IMR-90 (cell line): ENCODE data around the gene KRTAP6-2. TPM values are rescaled to one million over a fixed set of nuclear protein-coding genes. Genes with fewer than 3 reads are reported as not detected.

Experiments used
- ATAC-seq: fragments of 200-7000 bp; cut with Tn5 transposase; 2 replicates; pipeline ENCODE4 v1.9.1; 2020; ENCODE audit warnings: low read depth, mild to moderate bottlenecking, moderate library complexity
- BruUV-seq: library from RNA; stranded (reverse); fragments of 400-500 nt; replicated peaks from 2 replicates; lab custom pipeline; 2021; lab: Mats Ljungman, UMichigan
- CTCF ChIA-PET: fragments of 300-600 bp; formaldehyde crosslinking; extraction: SDS; loops from one replicate; lab custom pipeline; 2021; ENCODE audit warnings: antibody characterized with exemption; lab: Yijun Ruan, JAX
- POLR2A ChIA-PET: fragments of 300-600 bp; sonication (Branson Sonifier 250); formaldehyde crosslinking; loops from one replicate; lab custom pipeline; 2022; ENCODE audit warnings: antibody characterized with exemption; ENCODE audit not compliant: unreplicated experiment; lab: Charles Lee
- DNase-seq: peaks from one replicate; pipeline ENCODE4 v3.0.0; 2013
- H2AFZ ChIP-seq: replicated peaks from 2 replicates; pipeline ENCODE3; 2013; ENCODE audit warnings: low read length, mild to moderate bottlenecking; ENCODE audit not compliant: poor library complexity
- H2AK5ac ChIP-seq: 2 replicates; pipeline ENCODE4 v1.6.1; 2013; ENCODE audit warnings: low read depth, low read length, inconsistent platforms
- H2AK9ac ChIP-seq: replicated peaks from 2 replicates; pipeline ENCODE3; 2013; ENCODE audit warnings: mild to moderate bottlenecking, low read depth, low read length, moderate library complexity; ENCODE audit not compliant: poor library complexity
- H2BK120ac ChIP-seq: 2 replicates; pipeline ENCODE4 v1.6.1; 2013; ENCODE audit warnings: low read depth, low read length, inconsistent platforms
- H2BK15ac ChIP-seq: 3 replicates; pipeline ENCODE4 v1.6.1; 2013; ENCODE audit warnings: low read depth, low read length, inconsistent platforms
- H2BK20ac ChIP-seq: 2 replicates; pipeline ENCODE4 v1.6.1; 2013; ENCODE audit warnings: low read depth, mild to moderate bottlenecking, inconsistent platforms, low read length, moderate library complexity
- H2BK5ac ChIP-seq: 2 replicates; pipeline ENCODE4 v1.6.1; 2013; ENCODE audit warnings: mild to moderate bottlenecking, low read depth, low read length, inconsistent platforms; ENCODE audit not compliant: poor library complexity, severe bottlenecking
- H3K14ac ChIP-seq: replicated peaks from 2 replicates; pipeline ENCODE4 v1.6.1; 2013; ENCODE audit warnings: low read depth, low read length, inconsistent platforms
- H3K18ac ChIP-seq: 2 replicates; pipeline ENCODE4 v1.6.1; 2013; ENCODE audit warnings: low read depth, low read length, control low read depth
- H3K23ac ChIP-seq: 2 replicates; pipeline ENCODE4 v1.6.1; 2013; ENCODE audit warnings: low read depth, low read length, inconsistent platforms
- H3K27ac ChIP-seq: 2 replicates; pipeline ENCODE4 v1.5.1; 2013; ENCODE audit warnings: mild to moderate bottlenecking, control low read depth, low read length; ENCODE audit not compliant: insufficient read depth
- H3K27me3 ChIP-seq: 2 replicates; pipeline ENCODE4 v1.6.1; 2013; ENCODE audit warnings: low read length; ENCODE audit not compliant: control insufficient read depth, insufficient read depth
- H3K36me3 ChIP-seq: 2 replicates; pipeline ENCODE4 v1.6.1; 2013; ENCODE audit warnings: low read length, mixed read lengths; ENCODE audit not compliant: control insufficient read depth, insufficient read depth
- H3K4ac ChIP-seq: 2 replicates; pipeline ENCODE4 v1.6.1; 2013; ENCODE audit warnings: low read depth, low read length, inconsistent platforms
- H3K4me1 ChIP-seq: 2 replicates; pipeline ENCODE4 v1.6.1; 2013; ENCODE audit warnings: low read length, mixed read lengths; ENCODE audit not compliant: control insufficient read depth, insufficient read depth
- H3K4me2 ChIP-seq: 2 replicates; pipeline ENCODE4 v1.6.1; 2013; ENCODE audit warnings: low read depth, mild to moderate bottlenecking, control low read depth, low read length, moderate library complexity
- H3K4me3 ChIP-seq: 2 replicates; pipeline ENCODE4 v1.5.1; 2013; ENCODE audit warnings: low read depth, mild to moderate bottlenecking, control low read depth, low read length, moderate library complexity; ENCODE audit not compliant: insufficient read depth
- H3K56ac ChIP-seq: 2 replicates; pipeline ENCODE4 v1.6.1; 2013; ENCODE audit warnings: low read length, inconsistent platforms; ENCODE audit not compliant: insufficient read depth; ENCODE audit errors: extremely low read depth
- H3K79me1 ChIP-seq, 2 experiments: 2 replicates each; pipeline ENCODE4 v1.6.1; 2013; ENCODE audit warnings: low read length in 2 of 2, inconsistent platforms in 1 of 2, low read depth in 1 of 2
- H3K9ac ChIP-seq: 2 replicates; pipeline ENCODE4 v1.6.1; 2013; ENCODE audit warnings: low read depth, low read length, control low read depth
- H3K9me1 ChIP-seq: 2 replicates; pipeline ENCODE4 v1.6.1; 2013; ENCODE audit warnings: low read length, inconsistent platforms; ENCODE audit not compliant: insufficient read depth
- H3K9me3 ChIP-seq: 2 replicates; pipeline ENCODE4 v1.6.1; 2013; ENCODE audit warnings: low read length; ENCODE audit not compliant: control insufficient read depth, insufficient read depth
- H4K20me1 ChIP-seq: 2 replicates; pipeline ENCODE4 v1.6.1; 2013; ENCODE audit warnings: low read length, inconsistent platforms; ENCODE audit not compliant: insufficient read depth
- H4K5ac ChIP-seq: 2 replicates; pipeline ENCODE4 v1.6.1; 2013; ENCODE audit warnings: mild to moderate bottlenecking, low read depth, low read length, control low read depth
- H4K8ac ChIP-seq, 2 experiments: 2 replicates each; pipeline ENCODE4 v1.6.1; 2013; ENCODE audit warnings: low read depth in 2 of 2, low read length in 2 of 2, control low read depth in 1 of 2, inconsistent platforms in 1 of 2
- H4K91ac ChIP-seq: 2 replicates; pipeline ENCODE4 v1.6.1; 2013; ENCODE audit warnings: low read depth, low read length, inconsistent platforms; ENCODE audit not compliant: insufficient read depth
- NFE2L2 ChIP-seq: fragments of 150-350 bp; IDR thresholded peaks from 2 replicates; pipeline ENCODE4 v1.6.1; 2016; ENCODE audit warnings: low read depth, mild to moderate bottlenecking, low read length
- WGBS, 2 experiments: methylation state at CpG; one replicate each; pipeline versions ENCODE4 v1.1.5 to v1.1.7; 2013; ENCODE audit warnings: missing lambda C conversion rate in 2 of 2; ENCODE audit not compliant: insufficient read length in 1 of 2; ENCODE audit errors: extremely low coverage in 2 of 2; 5-methylcytosine and 5-hydroxymethylcytosine counted together
- dilution Hi-C: fragments of 300-500 bp; cut with HindIII; formaldehyde crosslinking; loops from one replicate; pipeline ENCODE4 v1.14.3; 2018; ENCODE audit warnings: low sequenced_read_pairs; ENCODE audit not compliant: unreplicated experiment
- in situ Hi-C: fragments of 300-500 bp; cut with MboI; formaldehyde crosslinking; loops from 3 replicates; pipeline ENCODE4 v1.14.3; 2019; ENCODE audit warnings: low sequenced_read_pairs, inconsistent platforms, mixed read lengths
- intact Hi-C: fragments of 100-400 bp; cut with micrococcal nuclease; formaldehyde crosslinking; loops from 2 replicates; pipeline ENCODE4 v1.10.0; 2022
- polyA plus RNA-seq, 3 experiments: library from polyadenylated mRNA; depleted of rRNA; stranded (reverse); fragments of >200 nt; gene quantifications; 2 replicates each; pipeline ENCODE4 v1.2.3, GENCODE V29; 2012; ENCODE audit warnings: low replicate concordance in 1 of 3
- total RNA-seq: library from RNA; depleted of rRNA; stranded (reverse); fragments of >200 nt; gene quantifications from 2 replicates; pipeline ENCODE4 v1.2.3, GENCODE V29; 2012

Gene KRTAP6-2
- total and polyA plus RNA-seq, 2 of the 4 experiments (the other 2 are of a cell fraction), result not detected

DNA sequence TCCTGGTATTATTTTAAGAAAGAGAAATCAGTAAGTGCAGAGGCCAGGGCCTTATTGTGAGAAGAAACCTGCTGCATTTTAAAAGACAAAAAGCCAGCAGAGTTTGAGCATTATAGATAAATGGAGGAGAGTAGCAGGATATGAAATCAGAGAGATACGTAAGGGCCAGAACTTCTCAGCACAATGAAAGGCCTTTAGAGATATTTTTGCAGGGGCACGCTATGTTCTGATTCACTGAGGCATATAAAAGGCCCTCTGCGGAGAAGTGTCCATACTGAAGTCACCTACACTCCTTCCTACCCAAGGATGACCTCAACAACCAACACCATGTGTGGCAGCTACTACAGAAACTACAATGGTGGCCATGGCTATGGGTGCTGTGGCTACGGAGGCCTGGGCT lies 6.6 kb downstream of the KRTAP6-2 start, which contains the start of gene KRTAP6-3:
Gene KRTAP6-3 (plus strand): TSS at position 301 of the 400 bp plus-strand sequence. CDS start 6 bp downstream, at position 307.
- intact Hi-C loops (no loop called here), dilution Hi-C loops (no loop called here)
- no TSS peak for BruUV-seq

More for the DNA sequence above, 6.6 kb downstream of the KRTAP6-2 start, which contains the start of gene KRTAP6-3:
- no peak within 1 kb of the TSS for H2BK15ac ChIP-seq
- H2AK9ac ChIP-seq, result no peak within 1 kb of the TSS
- H2BK20ac ChIP-seq, result no peak within 1 kb of the TSS
- H3K4ac ChIP-seq, result no peak within 1 kb of the TSS
- H3K4me2 ChIP-seq, result no peak within 1 kb of the TSS
- no peak within 1 kb of the TSS for H2BK5ac ChIP-seq
- peaks cover 7% of the 10 kb centered on the region for H3K9me3 ChIP-seq
- ATAC-seq (no peak), DNase-seq (no peak)
- no peak within 1 kb of the TSS for H3K23ac ChIP-seq
- no peak within 1 kb of the TSS for H4K8ac ChIP-seq
- no peak within 1 kb of the TSS; the same call in 1 of the 2 replicates for H3K56ac ChIP-seq
- H3K18ac ChIP-seq, result no peak within 1 kb of the TSS
- no peak within 1 kb of the TSS for H2AK5ac ChIP-seq
- H4K91ac ChIP-seq, result no peak within 1 kb of the TSS
- H4K5ac ChIP-seq, result no peak within 1 kb of the TSS
- no CpG with 5 or more reads among the region's 4 CpGs for WGBS, 2 experiments
- H3K9me1 ChIP-seq, result no peaks in the 10 kb centered on the region
- POLR2A ChIA-PET, result no interaction called here
- H3K36me3 ChIP-seq, result no peaks in the 10 kb centered on the region
- no peak within 1 kb of the TSS for H3K9ac ChIP-seq
- no peak within 1 kb of the TSS for H3K4me3 ChIP-seq
- no peaks in the 10 kb centered on the region for H3K4me1 ChIP-seq
- H2BK120ac ChIP-seq, result no peak within 1 kb of the TSS
- in situ Hi-C loops, result no loop called here
- CTCF ChIA-PET, result no interaction called here
- no peak for TF ChIP-seq NFE2L2
- H4K20me1 ChIP-seq, result no peaks in the 10 kb centered on the region
- H2AFZ ChIP-seq, result no peak within 1 kb of the TSS
- H3K14ac ChIP-seq, result no peak within 1 kb of the TSS
- no peak within 1 kb of the TSS for H3K27ac ChIP-seq
- no peaks in the 10 kb centered on the region for H3K79me1 ChIP-seq
- H3K27me3 ChIP-seq, result no peaks in the 10 kb centered on the region
